Lower leg skin (tissue), 4 donors: ENCODE results near the gene EMP2. TPM values are rescaled to one million over a fixed set of nuclear protein-coding genes. Genes with fewer than 3 reads are reported as not detected.
A peak's percentile ranks its signal among the peaks of the same experiment; 100 is the strongest.
"Not testable (repeated sequence)": the region's sequence is repeated elsewhere in the genome, so short reads cannot be mapped to it uniquely, and the experiment has no call there.

ENCODE experiments used
- DNase-seq, 2 donors: peaks; one replicate each; pipeline ENCODE4 v3.0.0-alpha.2; 2019; ENCODE audit warnings: low spot score in 2 of 2
- H3K4me3 ChIP-seq: fragments of 200-600 bp; sonication (generic); 2 replicates; pipeline ENCODE4 v1.5.1; 2017; ENCODE audit warnings: mild to moderate bottlenecking, low read depth; ENCODE audit not compliant: poor library complexity, severe bottlenecking
- CTCF ChIP-seq, 3 donors: fragments of 450-650 bp; IDR thresholded peaks; one replicate each; pipeline ENCODE4 v1.5.1; 2016; ENCODE audit warnings: antibody characterized with exemption in 3 of 3, mild to moderate bottlenecking in 3 of 3, moderate library complexity in 2 of 3
- POLR2A ChIP-seq, 2 donors: fragments of 450-650 bp; IDR thresholded peaks; one replicate each; pipeline ENCODE4 v1.6.1; 2016 to 2017; ENCODE audit warnings: antibody characterized with exemption in 2 of 2, mild to moderate bottlenecking in 1 of 2, moderate library complexity in 1 of 2
- WGBS, 2 donors: methylation state at CpG; one replicate each; pipeline ENCODE4 v1.1.5; 2018; 5-methylcytosine and 5-hydroxymethylcytosine counted together
- intact Hi-C: fragments of 100-400 bp; cut with DNase I; formaldehyde crosslinking; loops from one replicate; pipeline ENCODE4 v1.15.0; 2023; ENCODE audit warnings: low total_unique reads
- total RNA-seq, 4 donors: library from RNA; depleted of rRNA; stranded (reverse); fragments of >200 nt; gene quantifications; one replicate each; pipeline ENCODE4 v1.1.0, GENCODE V29; 2016

The EMP2 gene
- total RNA-seq, 4 donors from 2014 or later: 74.1 to 167 (median 104) TPM

GRCh38 chr16:10562361-10562899 lies 18.0 kb downstream of the EMP2 start:
- H3K4me3 ChIP-seq: no peak overlapping the region
- TF ChIP-seq CTCF (IDR thresholded peaks at IDR 0.05) (no peak), POLR2A (IDR thresholded peaks at IDR 0.05) (no peak)
- intact Hi-C loops: no loop called here
- no peak for DNase-seq

- H3K4me3 ChIP-seq: no peak overlapping the region
- 85 to 88% methylated on average over 3 of the region's 3 CpGs for WGBS, 2 donors
- intact Hi-C loops: no loop called here
- DNase-seq: no peak
- TF ChIP-seq POLR2A (IDR thresholded peaks at IDR 0.05) (no peak), CTCF (IDR thresholded peaks at IDR 0.05) (no peak)
Measured at GRCh38 chr16:10561425-10561824, 19.0 kb downstream of the EMP2 start.

- WGBS, 2 donors: 85 to 86% methylated on average over 3 of the region's 3 CpGs
- no peak overlapping the region for H3K4me3 ChIP-seq
- intact Hi-C loops: no loop called here
- no peak for DNase-seq
- TF ChIP-seq POLR2A (IDR thresholded peaks at IDR 0.05) (no peak), CTCF (IDR thresholded peaks at IDR 0.05) (no peak)
Measured at GRCh38 chr16:10561001-10561400, 19.4 kb downstream of the EMP2 start.

- H3K4me3 ChIP-seq, DNase-seq, intact Hi-C loops: not testable (repeated sequence)
- WGBS, 2 donors: 89 to 93% methylated on average over 4 of the region's 4 CpGs
Measured at GRCh38 chr16:10559792-10560191, 20.6 kb downstream of the EMP2 start.

GRCh38 chr16:10558746-10559641 lies 21.4 kb downstream of the EMP2 start:
- TF ChIP-seq POLR2A (IDR thresholded peaks at IDR 0.05): no peak
- TF ChIP-seq CTCF (IDR thresholded peaks at IDR 0.05): no peak
- no peak overlapping the region for H3K4me3 ChIP-seq
- WGBS, 2 donors: 28 to 53% methylated on average over 23 to 24 of the region's 25 CpGs
- intact Hi-C loops: no loop called here
- DNase-seq: peak in 1 of 2 donors; percentile 91

- DNase-seq: no peak
- H3K4me3 ChIP-seq: no peak overlapping the region
- intact Hi-C loops: no loop called here
- WGBS, 2 donors: 49 to 57% methylated on average over 7 of the region's 7 CpGs
- TF ChIP-seq POLR2A (IDR thresholded peaks at IDR 0.05) (no peak), CTCF (IDR thresholded peaks at IDR 0.05) (no peak)
Measured at GRCh38 chr16:10558305-10558704, 22.1 kb downstream of the EMP2 start.
